HG03103 (cell line): ENCODE results near the gene HPCAL4.

Experiments
- ATAC-seq: cut with Tn5 transposase; IDR thresholded peaks from one replicate; pipeline ENCODE4 v1.9.1; 2021; ENCODE audit warnings: low read depth; ENCODE audit not compliant: unreplicated experiment

HPCAL4 gene

GRCh38 chr1:39704757-39705156 lies 13.5 kb upstream of the HPCAL4 start:
- ATAC-seq, result no peak

DNA sequence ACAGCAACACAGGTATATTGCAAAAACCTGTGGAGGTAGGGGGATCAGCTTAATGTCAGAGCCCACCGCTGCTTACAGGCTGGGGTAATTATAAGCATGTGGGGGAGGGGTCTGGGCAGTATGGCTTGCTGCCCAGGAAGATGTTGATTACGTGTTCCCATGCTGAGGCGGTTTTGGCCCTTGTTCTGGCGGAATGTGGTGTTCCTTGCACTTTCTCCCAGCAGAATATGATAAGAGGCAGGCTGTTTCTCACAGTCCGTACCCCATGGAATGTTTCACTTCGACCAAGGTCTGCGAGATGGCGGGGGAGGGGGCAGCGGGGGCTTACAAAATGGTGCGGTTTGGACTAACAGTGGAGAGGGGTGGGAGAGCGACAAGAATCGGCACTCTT lies 9.8 kb upstream of the HPCAL4 start:
- ATAC-seq, result no peak

DNA sequence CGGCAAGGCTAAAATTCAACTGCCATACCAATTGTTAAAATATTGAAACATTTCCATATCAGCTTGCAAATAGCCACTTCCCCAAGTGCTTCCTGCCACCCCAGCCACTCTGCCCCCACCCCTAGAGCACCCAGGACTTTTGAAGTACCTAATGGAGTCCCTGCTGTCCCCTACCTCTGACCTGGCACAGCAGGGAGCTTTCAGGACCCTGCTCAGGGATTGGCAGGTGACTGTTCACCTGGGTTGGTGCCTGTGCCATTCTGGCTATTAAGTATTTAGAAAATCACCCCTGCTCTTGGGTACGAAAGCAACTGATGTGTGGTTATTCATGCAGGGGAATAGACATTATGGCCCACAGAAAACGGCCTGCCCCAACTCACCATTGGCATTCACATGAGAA lies 9.1 kb upstream of the HPCAL4 start:
- no peak for ATAC-seq

GRCh38 chr1:39699419-39699818 lies 8.2 kb upstream of the HPCAL4 start:
- no peak for ATAC-seq

- no peak for ATAC-seq
Measured at GRCh38 chr1:39698568-39698967, 7.3 kb upstream of the HPCAL4 start.

GRCh38 chr1:39696448-39696847 lies 5.2 kb upstream of the HPCAL4 start:
- ATAC-seq, result no peak

- no peak for ATAC-seq
Measured at GRCh38 chr1:39695016-39695415, 3.8 kb upstream of the HPCAL4 start.

- no peak for ATAC-seq
Measured at GRCh38 chr1:39694026-39694425, 2.8 kb upstream of the HPCAL4 start.

DNA sequence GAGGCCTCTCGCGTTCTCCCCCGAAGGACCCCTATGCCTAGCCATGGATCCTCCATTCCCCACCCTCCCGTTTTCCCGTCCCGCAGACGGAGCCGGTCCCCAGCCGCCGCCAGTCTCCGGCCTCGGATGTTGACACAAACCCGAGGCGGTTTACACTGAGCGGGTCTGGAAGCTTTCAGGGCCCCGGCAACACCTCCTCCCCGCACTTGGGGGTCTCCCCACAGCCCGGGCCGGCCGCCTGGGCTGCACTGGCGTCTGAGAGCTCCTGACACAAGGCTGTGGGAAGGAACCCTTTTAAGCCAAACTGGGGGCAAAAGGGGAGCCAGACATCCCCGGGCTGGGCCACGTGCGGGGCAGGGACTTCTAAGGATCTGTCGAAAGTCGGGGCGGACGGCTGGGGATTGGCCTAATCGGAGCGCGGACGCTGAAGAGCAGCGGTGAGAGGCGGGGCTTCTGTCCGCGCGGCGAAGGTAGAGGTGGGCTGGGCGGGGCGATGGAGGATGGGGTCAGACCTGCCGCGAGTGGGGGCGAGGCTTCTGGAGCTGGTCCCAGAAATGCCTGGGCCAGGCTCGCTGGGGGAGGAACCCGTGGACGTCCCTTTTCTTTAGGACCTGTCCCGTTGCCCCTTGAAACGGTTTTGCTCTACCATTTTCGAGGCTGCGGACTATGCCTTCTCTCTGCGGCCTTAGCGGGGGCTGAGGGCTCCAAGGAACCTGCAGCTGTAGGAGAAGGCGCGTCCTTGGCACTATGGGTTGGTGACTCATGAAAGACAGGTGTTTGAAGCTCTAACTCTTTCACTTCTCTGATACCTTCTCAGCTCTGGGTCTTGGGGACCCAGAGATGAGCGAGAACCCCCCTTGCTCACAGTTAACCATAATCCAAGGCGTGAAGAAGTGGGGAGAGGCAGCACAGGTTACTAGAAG lies 1.2 kb upstream of the HPCAL4 start:
- no peak for ATAC-seq

- no peak for ATAC-seq
Measured at GRCh38 chr1:39690794-39691382, 345 bp downstream of the HPCAL4 start.

- ATAC-seq, result no peak
Measured at GRCh38 chr1:39690225-39690624, 1.0 kb downstream of the HPCAL4 start.

- ATAC-seq, result no peak
Measured at GRCh38 chr1:39689635-39690034, 1.6 kb downstream of the HPCAL4 start.

- no peak for ATAC-seq
Measured at GRCh38 chr1:39689214-39689613, 2.0 kb downstream of the HPCAL4 start.

DNA sequence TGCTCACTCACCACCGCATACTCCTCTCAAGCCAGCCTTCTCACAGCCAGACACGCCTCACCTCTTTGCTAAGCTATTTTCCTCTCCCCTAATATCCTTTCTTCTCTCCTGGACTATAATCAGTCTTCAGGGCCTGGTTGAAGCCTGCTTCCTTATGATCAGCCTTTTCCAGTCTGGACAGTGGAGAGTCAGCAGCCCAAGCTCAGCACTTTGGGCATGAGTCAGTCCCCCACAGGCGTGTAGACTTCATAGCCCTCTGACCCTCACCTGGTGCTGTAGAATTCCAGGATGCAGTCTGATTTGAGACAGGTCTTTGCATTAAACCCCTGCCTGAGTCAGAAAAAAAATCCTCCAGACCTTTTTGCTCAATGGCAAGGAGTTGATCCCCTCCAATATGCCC lies 2.5 kb downstream of the HPCAL4 start:
- ATAC-seq, result no peak

- no peak for ATAC-seq
Measured at GRCh38 chr1:39687243-39687642, 4.0 kb downstream of the HPCAL4 start.

GRCh38 chr1:39685071-39685470 lies 6.2 kb downstream of the HPCAL4 start:
- ATAC-seq, result no peak

DNA sequence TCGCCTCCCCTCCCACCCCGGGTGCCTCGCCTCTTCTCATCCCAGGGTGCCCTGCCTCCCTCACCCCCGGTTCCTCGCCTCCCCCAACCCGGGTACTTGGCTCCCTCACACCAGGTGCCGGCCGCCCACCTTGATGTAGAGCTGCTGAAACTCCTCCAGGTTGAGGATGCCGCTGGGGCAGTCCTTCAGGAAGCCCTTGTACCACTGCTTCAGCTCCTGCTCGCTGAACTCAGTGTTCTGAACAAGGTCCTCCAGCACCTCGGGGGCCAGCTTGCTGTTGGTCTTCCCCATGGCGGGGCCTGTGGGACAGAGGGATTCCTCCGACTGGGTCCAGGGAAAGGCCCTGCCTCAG lies 6.9 kb downstream of the HPCAL4 start:
- no peak for ATAC-seq

GRCh38 chr1:39683591-39684312 lies 7.5 kb downstream of the HPCAL4 start:
- ATAC-seq, result no peak

DNA sequence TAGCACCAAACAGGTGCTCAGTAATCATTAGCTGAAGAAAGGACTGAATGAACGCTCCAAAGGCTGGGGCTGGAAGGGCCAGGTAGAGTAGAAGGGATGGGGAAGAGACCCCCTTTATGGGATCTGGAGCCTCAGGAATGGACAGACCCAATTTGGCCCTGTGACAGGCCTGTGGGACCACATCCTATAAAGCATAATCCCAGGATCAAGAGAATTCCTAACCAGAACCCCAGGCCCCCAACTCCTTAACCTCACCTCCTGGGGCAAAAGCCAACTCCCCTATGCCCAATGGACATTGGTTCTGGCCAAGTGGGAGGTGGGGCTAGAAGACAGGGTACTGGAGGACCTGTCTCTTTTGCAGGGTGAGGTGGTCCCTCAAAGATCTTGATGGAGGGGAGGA lies 9.2 kb downstream of the HPCAL4 start:
- no peak for ATAC-seq

GRCh38 chr1:39681294-39681693 lies 9.9 kb downstream of the HPCAL4 start:
- ATAC-seq, result no peak

- ATAC-seq, result no peak
Measured at GRCh38 chr1:39680751-39681150, 10.5 kb downstream of the HPCAL4 start.

DNA sequence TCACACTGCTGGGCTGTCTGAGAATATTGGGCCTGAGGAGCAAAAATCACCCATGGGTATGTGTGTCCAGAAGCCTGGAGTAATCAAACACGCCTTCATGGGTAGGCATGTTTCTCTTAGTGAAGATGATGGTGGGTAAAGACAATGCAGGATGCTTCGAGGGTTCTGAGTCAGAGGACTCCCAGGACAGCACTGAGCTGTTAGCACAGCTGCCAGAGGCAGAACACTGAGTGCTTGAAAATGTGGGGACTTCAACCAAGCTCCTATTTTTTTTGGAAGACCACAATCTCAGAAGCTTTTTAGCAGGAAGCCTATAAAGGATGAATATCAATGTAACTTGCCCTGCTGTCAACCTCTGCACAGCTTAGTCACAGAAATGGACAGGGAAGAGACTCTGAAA lies 11.4 kb downstream of the HPCAL4 start:
- no peak for ATAC-seq
